Islet precursor cell (in vitro differentiated cells): ENCODE data around the gene GNA12.
"Not testable (repeated sequence)": the region's sequence is repeated elsewhere in the genome, so short reads cannot be mapped to it uniquely, and the experiment has no call there.

Experiments used
- DNase-seq: peaks from one replicate; pipeline ENCODE4 v3.0.0-alpha.2; 2018

GNA12 gene

DNA sequence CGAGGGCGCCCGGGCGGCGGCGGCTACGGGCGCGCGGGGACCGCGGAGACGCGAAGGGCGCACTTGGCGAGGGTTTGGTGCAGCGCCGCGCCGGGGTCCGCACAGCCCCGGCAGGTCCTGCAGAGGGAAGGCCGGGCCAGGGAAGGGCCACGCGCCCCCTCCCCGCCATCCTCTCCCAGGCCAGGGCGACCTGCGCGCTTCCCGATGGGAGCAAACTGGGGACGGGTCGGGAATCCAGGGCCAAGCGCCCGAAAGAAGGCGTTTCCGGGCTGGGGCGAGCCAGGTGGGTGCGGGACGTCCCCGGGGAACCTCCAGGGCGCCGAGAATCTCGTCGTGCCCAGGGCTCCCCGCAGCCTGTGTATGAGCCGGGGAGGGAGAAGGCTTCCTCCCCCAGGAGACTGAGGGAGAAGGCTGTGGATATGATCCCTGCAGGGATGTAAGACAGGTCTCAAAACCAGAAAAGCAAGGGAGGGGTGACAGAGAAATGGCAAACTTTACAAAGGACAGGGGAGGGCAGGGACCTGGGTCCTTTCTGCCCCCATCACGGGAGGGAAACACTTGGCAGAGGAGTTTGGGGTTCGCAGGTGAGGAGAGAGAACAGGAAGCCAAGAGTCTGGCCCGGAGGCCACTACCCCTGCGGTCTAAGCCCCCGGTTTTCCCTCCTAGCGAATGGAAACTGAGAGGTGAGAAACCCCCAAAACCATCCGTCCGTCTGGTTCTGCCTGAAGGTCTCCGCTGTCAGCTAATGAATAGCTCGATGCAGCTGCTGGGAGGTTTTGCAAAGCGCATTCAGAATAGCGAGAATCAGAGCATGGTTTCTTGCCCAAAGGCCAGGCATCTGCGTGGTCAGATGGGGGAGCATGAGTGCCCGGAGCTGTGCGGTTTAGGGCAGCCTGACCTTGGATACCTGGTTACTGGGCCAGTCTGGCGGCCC is 155.4 kb downstream of the GNA12 start:
- DNase-seq = no peak

DNA sequence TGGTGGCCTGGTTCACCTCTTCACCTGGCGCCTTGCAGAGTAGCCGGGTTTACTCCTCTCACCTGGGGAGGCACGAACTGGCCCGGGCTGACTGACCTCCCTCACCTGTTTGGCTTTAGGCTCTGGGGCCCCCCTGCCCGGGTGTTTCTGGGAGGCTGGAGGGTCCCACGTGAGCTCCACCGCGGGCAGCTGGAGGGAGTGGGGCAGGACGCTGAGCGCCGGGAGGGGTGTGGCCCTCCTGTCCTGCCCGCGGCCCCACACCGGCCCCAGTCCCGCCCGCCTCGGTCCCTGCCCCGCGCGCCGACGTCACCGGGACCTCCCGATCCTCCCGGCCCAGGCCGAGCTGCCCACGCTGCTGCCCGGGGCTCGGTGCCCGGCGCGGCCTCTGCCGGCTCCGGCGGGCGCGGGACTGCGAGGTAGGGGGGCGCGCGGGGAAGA is 156.2 kb downstream of the GNA12 start, which contains the start of gene AMZ1:
TSS of gene AMZ1 (plus strand) at position 322 of the 438 bp plus-strand sequence. CDS start 12,250 bp downstream, outside the sequence.
- DNase-seq = no peak

DNA sequence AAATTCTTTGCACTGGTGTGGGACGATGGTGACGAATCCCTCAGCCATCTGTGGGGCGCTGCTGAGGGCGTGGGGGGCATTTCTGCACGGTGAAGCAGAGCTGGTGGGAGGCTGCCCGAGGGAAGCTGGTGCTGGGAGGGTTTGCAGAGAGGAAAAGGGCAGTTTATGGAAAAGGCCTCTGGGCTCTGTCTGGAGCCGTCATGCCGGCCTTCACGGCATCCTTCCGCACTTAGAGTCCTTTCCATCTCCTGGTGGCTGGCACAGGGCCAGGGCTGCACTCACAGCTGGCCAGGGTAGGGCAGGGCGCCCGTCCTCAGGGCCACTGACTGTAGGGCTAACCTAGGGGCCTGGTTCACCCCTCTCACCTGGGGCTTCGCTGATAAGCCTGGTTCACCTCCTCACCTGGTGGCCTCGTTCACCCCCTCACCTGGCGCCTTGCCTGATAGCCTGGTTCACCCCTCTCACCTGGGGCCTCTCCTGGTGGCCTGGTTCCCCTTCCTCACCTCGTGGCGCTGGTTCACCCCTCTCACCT is 156.7 kb downstream of the GNA12 start:
- DNase-seq = no peak

DNA sequence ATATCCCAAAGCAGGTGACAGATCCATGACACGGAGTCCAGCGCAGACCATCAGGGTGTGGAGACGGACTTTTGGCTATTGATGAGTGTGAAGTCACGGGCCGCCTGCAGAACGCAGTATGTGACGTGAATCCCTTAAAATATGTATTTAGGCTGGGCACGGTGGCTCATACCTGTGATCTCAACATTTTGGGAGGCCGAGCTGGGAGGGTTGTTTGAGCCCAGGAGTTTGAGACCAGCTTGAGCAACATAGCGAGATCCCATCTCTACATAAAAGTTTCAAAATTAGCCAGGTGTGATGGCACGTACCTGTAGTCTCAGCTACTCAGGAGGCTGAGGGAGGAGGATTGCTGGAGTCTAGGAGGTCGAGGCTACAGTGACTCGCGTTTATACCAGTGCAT is 158.0 kb downstream of the GNA12 start:
- no peak for DNase-seq

DNA sequence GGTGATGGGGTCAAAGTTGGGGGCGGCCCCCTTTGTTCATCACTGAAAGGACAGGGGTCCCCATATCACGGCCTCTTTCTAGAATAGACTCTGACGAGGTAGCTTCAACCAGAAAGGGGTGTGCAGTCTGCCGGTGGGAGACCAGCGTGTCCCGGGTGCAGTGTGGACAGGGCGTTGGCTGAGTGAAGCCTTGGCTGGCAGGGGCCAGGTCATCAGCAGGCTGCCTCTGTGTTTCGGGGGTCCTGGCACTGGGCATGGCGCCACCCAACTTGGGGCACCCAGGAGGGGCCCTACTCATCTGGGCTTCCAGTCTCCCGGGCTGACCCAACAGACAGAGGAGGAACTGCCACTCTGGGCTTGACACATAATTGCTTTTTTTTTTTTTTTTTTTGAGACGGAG is 159.6 kb downstream of the GNA12 start:
- DNase-seq = no peak

DNA sequence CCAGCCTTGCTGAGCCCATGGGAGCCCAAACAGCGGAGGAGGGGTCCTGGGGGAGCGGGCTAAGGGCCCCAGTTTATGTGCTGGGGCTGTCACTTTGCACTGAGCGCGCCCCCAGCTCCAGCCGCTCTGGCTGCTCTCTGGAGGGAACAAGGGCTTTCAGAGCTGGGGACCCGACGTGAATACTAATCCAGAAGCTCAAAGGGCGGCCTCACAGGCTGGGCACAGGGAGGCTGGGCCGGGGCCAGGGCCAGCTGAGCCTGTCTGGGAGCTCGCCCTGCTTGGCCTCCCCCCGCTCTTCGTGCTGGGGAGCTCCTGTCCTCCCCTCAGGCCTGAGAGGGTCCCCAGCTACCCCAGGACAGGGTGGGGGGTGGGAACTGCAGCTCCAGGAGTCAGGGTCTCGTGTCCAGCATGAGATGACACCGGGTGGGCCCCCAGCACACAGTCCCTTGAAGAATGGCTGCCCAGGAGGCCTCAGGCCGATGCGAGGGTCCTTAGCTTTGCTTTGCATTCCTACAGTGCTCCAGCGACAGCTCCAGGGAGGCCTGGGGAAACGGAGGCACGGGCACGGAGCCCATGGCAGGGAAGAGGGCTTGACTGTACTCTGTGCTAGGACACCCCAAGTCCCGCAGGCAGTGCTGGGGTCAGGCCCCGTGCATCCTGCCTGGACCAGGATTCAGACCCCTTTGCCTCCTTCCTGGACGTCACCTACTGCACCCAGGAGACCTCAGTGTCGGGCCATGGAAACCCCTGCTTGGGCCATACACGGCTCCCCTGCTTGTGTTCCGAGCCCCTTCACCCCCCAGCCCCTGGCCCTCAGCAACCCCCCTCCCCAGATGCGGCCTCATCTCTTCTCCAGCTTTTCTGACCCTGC is 161.9 kb downstream of the GNA12 start:
- DNase-seq = no peak

DNA sequence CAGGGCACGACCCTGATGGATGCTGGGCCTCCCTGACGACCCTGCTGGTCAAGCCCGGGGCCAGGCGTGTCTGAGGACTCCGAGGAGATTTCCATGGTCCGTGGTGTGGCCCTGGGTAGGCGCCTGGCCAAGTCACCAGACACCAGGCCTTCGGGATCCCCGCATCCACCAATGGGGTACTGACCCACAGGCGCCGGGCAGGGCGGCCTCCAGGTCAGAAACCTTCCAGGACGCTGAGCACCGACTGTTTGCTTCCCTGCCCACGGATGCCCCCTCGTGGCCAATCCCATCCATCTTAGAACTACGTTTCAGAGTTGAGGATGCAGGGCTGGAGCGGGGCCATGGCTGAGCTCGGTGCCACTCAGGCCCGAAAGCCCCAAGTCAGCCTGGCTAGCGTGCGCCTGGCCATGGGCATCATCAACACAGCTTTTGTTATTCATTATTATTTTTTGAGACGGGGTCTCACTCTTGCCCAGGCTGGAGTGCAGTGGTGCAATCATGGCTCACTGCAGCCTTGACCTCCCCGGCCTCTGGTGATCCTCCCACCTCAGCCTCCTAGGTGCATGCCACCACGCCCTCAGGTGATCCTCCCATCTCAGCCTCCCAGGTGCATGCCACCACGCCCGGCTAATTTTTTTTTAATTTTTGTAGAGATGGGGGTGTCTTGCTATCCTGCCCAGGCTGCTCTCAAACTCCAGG is 163.2 kb downstream of the GNA12 start:
- peak; percentile 86 for DNase-seq

DNA sequence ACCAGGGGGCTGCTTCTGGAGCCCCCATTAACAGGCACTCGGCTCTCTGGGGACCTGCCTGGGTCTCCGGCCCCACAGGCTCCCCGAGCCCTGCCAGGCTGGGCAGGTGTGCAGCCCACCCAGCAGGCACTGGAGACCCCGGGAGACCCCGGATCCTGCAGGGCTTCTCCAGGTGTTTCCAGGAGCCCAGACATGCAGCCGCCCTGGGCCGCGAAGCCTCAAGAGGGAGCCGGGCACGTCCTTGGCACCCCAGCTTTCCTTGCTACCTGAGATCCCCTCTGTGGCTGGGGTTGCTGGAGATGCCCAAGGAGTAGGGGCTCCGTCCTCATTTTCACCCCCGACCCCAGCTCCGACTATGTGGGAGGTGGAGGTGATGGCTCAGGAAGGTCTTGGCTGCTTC is 163.9 kb downstream of the GNA12 start:
- no peak for DNase-seq

DNA sequence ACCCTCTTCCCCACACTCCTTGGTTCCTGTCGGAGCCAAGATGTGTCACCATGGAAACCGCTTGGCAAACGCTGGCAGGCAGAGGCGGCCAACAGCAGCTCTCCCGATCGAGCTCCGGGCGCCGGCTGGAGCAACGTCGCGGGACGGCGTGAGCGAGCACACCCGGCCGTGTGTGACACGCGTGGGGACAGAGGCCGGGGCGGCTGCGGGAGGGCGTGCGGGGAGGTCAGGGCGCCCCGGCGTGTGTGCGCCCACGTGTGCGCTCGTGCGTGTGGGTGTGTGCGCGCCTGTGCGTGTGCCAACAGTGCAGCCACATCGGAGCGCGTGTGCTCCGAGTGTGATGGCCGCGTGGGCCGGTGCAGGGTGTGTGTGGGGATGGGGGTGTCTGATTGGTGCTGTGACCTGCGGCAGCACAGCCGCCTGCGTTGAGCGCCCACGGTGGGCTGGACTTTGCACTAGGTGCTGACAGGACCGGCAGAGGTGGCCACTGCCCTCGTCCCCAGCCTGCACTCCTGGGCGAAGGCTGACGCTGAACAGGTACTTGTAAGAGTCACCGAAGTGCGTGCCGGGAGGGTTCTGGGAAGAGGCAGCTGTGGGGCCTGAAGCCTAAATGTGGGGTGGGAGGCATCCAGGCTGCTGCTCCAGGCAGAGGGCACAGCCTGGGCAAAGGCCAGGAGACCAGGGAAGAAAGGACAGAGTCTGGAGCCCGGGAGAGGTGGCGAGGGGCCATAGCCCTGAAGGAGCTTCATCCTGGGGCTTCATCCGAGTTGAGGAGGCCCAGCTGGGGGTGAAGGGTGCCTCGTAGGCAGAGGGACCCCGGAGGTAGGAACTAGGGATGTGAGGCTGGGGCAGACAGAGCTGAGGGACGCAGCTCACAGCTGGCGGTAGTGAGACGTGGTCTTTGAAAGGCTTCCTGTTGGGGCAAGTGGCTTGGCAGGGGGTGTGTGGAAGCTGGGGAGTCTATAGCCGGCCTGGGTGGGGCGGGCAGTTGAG is 164.7 kb downstream of the GNA12 start:
- DNase-seq = not testable (repeated sequence)

DNA sequence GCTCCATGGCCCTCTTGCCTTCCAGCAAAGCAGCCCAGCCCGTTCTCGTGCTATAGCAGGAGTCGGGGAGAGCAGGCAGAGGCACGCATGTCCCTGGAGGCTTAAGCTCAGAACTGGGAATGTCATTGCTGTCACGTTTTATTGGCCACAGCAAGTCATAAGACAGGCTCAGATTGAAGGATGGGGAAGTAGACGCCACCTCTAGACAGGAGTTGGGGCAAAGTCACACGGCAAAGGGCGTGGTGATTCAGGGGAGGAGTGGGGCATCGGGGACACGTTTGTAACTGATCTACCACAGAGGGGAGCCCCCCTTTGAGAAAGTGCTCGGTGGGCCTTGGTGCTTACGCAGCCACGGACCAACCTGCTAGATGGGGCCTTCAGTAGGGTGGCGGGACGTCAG is 165.7 kb downstream of the GNA12 start:
- DNase-seq = not testable (repeated sequence)
